ENCODE results near the gene SMIM30.

- TF ChIP-seq, protein P1, sequence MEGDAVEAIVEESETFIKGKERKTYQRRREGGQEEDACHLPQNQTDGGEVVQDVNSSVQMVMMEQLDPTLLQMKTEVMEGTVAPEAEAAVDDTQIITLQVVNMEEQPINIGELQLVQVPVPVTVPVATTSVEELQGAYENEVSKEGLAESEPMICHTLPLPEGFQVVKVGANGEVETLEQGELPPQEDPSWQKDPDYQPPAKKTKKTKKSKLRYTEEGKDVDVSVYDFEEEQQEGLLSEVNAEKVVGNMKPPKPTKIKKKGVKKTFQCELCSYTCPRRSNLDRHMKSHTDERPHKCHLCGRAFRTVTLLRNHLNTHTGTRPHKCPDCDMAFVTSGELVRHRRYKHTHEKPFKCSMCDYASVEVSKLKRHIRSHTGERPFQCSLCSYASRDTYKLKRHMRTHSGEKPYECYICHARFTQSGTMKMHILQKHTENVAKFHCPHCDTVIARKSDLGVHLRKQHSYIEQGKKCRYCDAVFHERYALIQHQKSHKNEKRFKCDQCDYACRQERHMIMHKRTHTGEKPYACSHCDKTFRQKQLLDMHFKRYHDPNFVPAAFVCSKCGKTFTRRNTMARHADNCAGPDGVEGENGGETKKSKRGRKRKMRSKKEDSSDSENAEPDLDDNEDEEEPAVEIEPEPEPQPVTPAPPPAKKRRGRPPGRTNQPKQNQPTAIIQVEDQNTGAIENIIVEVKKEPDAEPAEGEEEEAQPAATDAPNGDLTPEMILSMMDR (conservative IDR thresholded peaks at IDR 0.05), result no peak
- TF ChIP-seq ZFX (IDR thresholded peaks at IDR 0.05), result no peak
These were observed 42.7 kb upstream of the SMIM30 start for GRCh38 chr7:113161050-113161449.

All from C4-2B (cell line).